ENCODE results near the gene PCP4L1.

DNA sequence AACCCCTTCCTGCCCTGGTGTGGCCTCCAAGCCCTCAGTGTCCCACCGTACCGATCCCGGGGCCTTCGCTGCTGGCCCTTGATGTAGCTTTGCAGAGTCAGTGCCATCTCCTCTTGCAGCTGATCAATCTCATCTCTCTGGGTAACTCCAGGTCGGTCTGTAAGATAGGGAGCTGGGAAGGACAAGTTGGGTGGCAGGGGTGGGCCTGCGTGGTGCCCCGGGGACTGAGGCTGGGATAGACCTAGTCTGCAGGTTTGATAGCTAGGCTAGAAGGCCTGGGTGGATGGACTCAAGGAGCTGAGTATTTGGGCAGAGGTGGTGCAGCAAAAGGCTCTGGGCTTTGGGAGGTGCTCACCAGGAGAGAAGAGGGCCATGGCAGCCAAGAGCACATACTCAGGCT, 27.8 kb upstream of the PCP4L1 start:
- TF ChIP-seq BCL11B (tag by site-specific recombination; IDR thresholded peaks at IDR 0.05; ENCODE audit: low read depth) (no peak), MEIS1 (CRISPR knock-in tag; IDR thresholded peaks at IDR 0.05; ENCODE audit: borderline replicate concordance) (no peak), ZNF626 (tag by site-specific recombination; IDR thresholded peaks at IDR 0.05) (no peak), BCL11A (tag by site-specific recombination; IDR thresholded peaks at IDR 0.05; ENCODE audit: low read depth) (no peak), GFI1B (tag by site-specific recombination; IDR thresholded peaks at IDR 0.05) (no peak), ZFP41 (tag by site-specific recombination; IDR thresholded peaks at IDR 0.05; ENCODE audit: borderline replicate concordance) (no peak)
- TF ChIP-seq, protein P1, sequence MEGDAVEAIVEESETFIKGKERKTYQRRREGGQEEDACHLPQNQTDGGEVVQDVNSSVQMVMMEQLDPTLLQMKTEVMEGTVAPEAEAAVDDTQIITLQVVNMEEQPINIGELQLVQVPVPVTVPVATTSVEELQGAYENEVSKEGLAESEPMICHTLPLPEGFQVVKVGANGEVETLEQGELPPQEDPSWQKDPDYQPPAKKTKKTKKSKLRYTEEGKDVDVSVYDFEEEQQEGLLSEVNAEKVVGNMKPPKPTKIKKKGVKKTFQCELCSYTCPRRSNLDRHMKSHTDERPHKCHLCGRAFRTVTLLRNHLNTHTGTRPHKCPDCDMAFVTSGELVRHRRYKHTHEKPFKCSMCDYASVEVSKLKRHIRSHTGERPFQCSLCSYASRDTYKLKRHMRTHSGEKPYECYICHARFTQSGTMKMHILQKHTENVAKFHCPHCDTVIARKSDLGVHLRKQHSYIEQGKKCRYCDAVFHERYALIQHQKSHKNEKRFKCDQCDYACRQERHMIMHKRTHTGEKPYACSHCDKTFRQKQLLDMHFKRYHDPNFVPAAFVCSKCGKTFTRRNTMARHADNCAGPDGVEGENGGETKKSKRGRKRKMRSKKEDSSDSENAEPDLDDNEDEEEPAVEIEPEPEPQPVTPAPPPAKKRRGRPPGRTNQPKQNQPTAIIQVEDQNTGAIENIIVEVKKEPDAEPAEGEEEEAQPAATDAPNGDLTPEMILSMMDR (tag by site-specific recombination; IDR thresholded peaks at IDR 0.05) = no peak
- TF ChIP-seq, protein P2, sequence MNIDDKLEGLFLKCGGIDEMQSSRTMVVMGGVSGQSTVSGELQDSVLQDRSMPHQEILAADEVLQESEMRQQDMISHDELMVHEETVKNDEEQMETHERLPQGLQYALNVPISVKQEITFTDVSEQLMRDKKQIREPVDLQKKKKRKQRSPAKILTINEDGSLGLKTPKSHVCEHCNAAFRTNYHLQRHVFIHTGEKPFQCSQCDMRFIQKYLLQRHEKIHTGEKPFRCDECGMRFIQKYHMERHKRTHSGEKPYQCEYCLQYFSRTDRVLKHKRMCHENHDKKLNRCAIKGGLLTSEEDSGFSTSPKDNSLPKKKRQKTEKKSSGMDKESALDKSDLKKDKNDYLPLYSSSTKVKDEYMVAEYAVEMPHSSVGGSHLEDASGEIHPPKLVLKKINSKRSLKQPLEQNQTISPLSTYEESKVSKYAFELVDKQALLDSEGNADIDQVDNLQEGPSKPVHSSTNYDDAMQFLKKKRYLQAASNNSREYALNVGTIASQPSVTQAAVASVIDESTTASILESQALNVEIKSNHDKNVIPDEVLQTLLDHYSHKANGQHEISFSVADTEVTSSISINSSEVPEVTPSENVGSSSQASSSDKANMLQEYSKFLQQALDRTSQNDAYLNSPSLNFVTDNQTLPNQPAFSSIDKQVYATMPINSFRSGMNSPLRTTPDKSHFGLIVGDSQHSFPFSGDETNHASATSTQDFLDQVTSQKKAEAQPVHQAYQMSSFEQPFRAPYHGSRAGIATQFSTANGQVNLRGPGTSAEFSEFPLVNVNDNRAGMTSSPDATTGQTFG (tag by site-specific recombination; IDR thresholded peaks at IDR 0.05; ENCODE audit: borderline replicate concordance) = no peak
- TF ChIP-seq, protein P3, sequence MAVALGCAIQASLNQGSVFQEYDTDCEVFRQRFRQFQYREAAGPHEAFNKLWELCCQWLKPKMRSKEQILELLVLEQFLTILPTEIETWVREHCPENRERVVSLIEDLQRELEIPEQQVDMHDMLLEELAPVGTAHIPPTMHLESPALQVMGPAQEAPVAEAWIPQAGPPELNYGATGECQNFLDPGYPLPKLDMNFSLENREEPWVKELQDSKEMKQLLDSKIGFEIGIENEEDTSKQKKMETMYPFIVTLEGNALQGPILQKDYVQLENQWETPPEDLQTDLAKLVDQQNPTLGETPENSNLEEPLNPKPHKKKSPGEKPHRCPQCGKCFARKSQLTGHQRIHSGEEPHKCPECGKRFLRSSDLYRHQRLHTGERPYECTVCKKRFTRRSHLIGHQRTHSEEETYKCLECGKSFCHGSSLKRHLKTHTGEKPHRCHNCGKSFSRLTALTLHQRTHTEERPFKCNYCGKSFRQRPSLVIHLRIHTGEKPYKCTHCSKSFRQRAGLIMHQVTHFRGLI (tag by site-specific recombination; IDR thresholded peaks at IDR 0.05) = no peak
- TF ChIP-seq, protein P4, sequence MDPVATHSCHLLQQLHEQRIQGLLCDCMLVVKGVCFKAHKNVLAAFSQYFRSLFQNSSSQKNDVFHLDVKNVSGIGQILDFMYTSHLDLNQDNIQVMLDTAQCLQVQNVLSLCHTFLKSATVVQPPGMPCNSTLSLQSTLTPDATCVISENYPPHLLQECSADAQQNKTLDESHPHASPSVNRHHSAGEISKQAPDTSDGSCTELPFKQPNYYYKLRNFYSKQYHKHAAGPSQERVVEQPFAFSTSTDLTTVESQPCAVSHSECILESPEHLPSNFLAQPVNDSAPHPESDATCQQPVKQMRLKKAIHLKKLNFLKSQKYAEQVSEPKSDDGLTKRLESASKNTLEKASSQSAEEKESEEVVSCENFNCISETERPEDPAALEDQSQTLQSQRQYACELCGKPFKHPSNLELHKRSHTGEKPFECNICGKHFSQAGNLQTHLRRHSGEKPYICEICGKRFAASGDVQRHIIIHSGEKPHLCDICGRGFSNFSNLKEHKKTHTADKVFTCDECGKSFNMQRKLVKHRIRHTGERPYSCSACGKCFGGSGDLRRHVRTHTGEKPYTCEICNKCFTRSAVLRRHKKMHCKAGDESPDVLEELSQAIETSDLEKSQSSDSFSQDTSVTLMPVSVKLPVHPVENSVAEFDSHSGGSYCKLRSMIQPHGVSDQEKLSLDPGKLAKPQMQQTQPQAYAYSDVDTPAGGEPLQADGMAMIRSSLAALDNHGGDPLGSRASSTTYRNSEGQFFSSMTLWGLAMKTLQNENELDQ (tag by site-specific recombination; IDR thresholded peaks at IDR 0.05; ENCODE audit: low read depth) = no peak

All from HEK293 (cell line).